ENCODE measurements around the gene TTLL4. TPM values are rescaled to one million over a fixed set of nuclear protein-coding genes. Genes with fewer than 3 reads are reported as not detected.
A peak's percentile ranks its signal among the peaks of the same experiment; 100 is the strongest.

Gene TTLL4
- total and polyA plus RNA-seq, 2 experiments from 2014 or later, result 53.5 to 77.8 TPM

- Histone ChIP-seq H3K36me3 (ENCODE audit: insufficient read depth) (peaks cover 35% of the 10 kb centered on the region), H3F3A (replicated peaks; ENCODE audit: low read depth) (no peaks in the 10 kb centered on the region), H3K4me2 (no peak overlapping the region), H3K4me1 (ENCODE audit: insufficient read depth) (no peaks in the 10 kb centered on the region), H3K79me2 (replicated peaks; ENCODE audit: insufficient read depth) (no peaks in the 10 kb centered on the region), H4K20me1 (replicated peaks; ENCODE audit: insufficient read depth) (peaks cover 13% of the 10 kb centered on the region), H2AFZ (no peak overlapping the region), H3K27ac (ENCODE audit: low read depth) (no peak overlapping the region), H3K4me3 (no peak overlapping the region), H3K9me2 (ENCODE audit: insufficient read depth) (no peaks in the 10 kb centered on the region), H3K27me3 (ENCODE audit: insufficient read depth) (no peaks in the 10 kb centered on the region)
- H3K9me3 Mint-ChIP-seq, result no peaks in the 10 kb centered on the region
- no peak for DNase-seq (ENCODE audit: low spot score)
- no peaks in the 10 kb centered on the region for H3K27me3 Mint-ChIP-seq (ENCODE audit: insufficient read depth, low read depth, poor library complexity)
- H3K27ac Mint-ChIP-seq, result peak overlapping the region; percentile 91
- peaks cover 73% of the 10 kb centered on the region for H3K36me3 Mint-ChIP-seq (ENCODE audit: low read depth)
- TF ChIP-seq ETS1 (IDR thresholded peaks at IDR 0.05) (no peak), REST (IDR thresholded peaks at IDR 0.05; ENCODE audit: unreplicated experiment) (no peak), CREB1 (CRISPR knock-in tag; IDR thresholded peaks at IDR 0.05; ENCODE audit: low read depth) (no peak), ZNF331 (CRISPR knock-in tag; IDR thresholded peaks at IDR 0.05; ENCODE audit: low read depth) (no peak), CTCF (conservative IDR thresholded peaks at IDR 0.05; ENCODE audit: low read depth in 2 of 2) (no peak), JUNB (IDR thresholded peaks at IDR 0.05; ENCODE audit: unreplicated experiment) (no peak), POLR2AphosphoS5 (IDR thresholded peaks at IDR 0.05; ENCODE audit: low read depth) (no peak), STAT1 (IDR thresholded peaks at IDR 0.05; ENCODE audit: unreplicated experiment) (no peak), NANOG (IDR thresholded peaks at IDR 0.05; ENCODE audit: borderline replicate concordance) (no peak), EZH2 (IDR thresholded peaks at IDR 0.05; ENCODE audit: low read depth, unreplicated experiment) (no peak)
- no peak for ATAC-seq
- no peak overlapping the region for H3K4me3 Mint-ChIP-seq
- H3K4me1 Mint-ChIP-seq, result peaks cover 4% of the 10 kb centered on the region; the same call in 1 of the 3 replicates
These were observed 35.2 kb downstream of the TTLL4 start for GRCh38 chr2:218745559-218746469.

Measured in GM23338 (cell line).